Prostate gland (tissue), 2 donors: ENCODE measurements around the gene PTGER4.

Experiments used
- POLR2A ChIP-seq: fragments of 450-650 bp; IDR thresholded peaks from one replicate; pipeline ENCODE4 v1.6.1; 2016; ENCODE audit warnings: antibody characterized with exemption, mild to moderate bottlenecking
- POLR2AphosphoS5 ChIP-seq: sonication (generic); formaldehyde crosslinking; IDR thresholded peaks from one replicate; pipeline ENCODE4 v1.6.1; 2017; ENCODE audit warnings: antibody characterized with exemption
- TF ChIP-seq, protein P1 (sequence below), 4 experiments: fragments of 200-600 bp in 2 of 4; fragments of 450-650 bp in 2 of 4; sonication (generic) in 2 of 4; IDR thresholded peaks; 1 replicate in 3 of 4; 2 replicates in 1 of 4; pipeline ENCODE4 v1.5.1; 2016 to 2019; ENCODE audit warnings: antibody characterized with exemption in 4 of 4, mild to moderate bottlenecking in 2 of 4, moderate library complexity in 2 of 4

DNA sequence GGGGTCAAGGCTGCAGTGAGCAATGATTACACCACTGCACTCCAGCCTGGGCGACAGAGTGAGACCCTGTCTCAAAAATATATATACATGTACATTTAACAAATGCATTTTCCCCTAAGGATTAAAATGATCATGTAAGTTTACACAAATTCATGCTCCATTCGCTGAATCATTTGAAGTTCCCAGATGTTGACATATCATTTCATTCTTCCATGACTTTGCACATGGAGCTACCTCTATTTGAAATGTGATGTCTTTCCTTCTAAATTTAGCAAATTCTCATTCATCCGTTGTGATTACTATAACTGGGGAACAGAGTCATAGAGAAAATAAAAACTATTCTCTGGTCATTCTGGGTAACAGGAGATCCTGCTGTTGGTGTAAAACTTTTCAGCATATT is 10.6 kb downstream of the PTGER4 start:
- TF ChIP-seq POLR2A (no peak), POLR2AphosphoS5 (no peak)
- TF ChIP-seq, protein P1, sequence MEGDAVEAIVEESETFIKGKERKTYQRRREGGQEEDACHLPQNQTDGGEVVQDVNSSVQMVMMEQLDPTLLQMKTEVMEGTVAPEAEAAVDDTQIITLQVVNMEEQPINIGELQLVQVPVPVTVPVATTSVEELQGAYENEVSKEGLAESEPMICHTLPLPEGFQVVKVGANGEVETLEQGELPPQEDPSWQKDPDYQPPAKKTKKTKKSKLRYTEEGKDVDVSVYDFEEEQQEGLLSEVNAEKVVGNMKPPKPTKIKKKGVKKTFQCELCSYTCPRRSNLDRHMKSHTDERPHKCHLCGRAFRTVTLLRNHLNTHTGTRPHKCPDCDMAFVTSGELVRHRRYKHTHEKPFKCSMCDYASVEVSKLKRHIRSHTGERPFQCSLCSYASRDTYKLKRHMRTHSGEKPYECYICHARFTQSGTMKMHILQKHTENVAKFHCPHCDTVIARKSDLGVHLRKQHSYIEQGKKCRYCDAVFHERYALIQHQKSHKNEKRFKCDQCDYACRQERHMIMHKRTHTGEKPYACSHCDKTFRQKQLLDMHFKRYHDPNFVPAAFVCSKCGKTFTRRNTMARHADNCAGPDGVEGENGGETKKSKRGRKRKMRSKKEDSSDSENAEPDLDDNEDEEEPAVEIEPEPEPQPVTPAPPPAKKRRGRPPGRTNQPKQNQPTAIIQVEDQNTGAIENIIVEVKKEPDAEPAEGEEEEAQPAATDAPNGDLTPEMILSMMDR (IDR thresholded peaks at IDR 0.05): no peak
